Measurements from ENCODE around the gene POLR3K. TPM values are rescaled to one million over a fixed set of nuclear protein-coding genes. Genes with fewer than 3 reads are reported as not detected.

The POLR3K gene
- total RNA-seq, 1 experiment from 2014 or later, result 53.6 TPM

GRCh38 chr16:92431-93339, 39.3 kb upstream of the POLR3K start:
- H3K56ac ChIP-seq (ENCODE audit: insufficient read length, low read depth, low read length), result no peak overlapping the region
- no peak overlapping the region for H3K4ac ChIP-seq (ENCODE audit: low read depth, low read length)
- no peak overlapping the region for H4K5ac ChIP-seq (ENCODE audit: insufficient read length, low read depth, low read length)
- no peak overlapping the region for H3K18ac ChIP-seq (ENCODE audit: insufficient read length, low read depth, low read length)
- no peaks in the 10 kb centered on the region for H3K9me3 ChIP-seq (ENCODE audit: control insufficient read depth, low read depth, low read length)
- no peak overlapping the region for H2BK5ac ChIP-seq (ENCODE audit: insufficient read length, low read length)
- no peak overlapping the region for H3K23ac ChIP-seq (ENCODE audit: insufficient read length, low read depth, low read length)
- no peak overlapping the region for H3K14ac ChIP-seq (ENCODE audit: insufficient read depth, low read length)
- H2BK12ac ChIP-seq (ENCODE audit: insufficient read length, low read depth, low read length), result no peak overlapping the region
- no peaks in the 10 kb centered on the region for H3K27me3 ChIP-seq (ENCODE audit: insufficient read depth, low read length)
- no CpG with 5 or more reads among the region's 15 CpGs for WGBS (ENCODE audit: extremely low coverage, insufficient read length, low lambda C conversion rate)
- H3K79me2 ChIP-seq (ENCODE audit: insufficient read depth, low read length), result no peaks in the 10 kb centered on the region
- no peak overlapping the region for H2BK20ac ChIP-seq (ENCODE audit: low read depth, low read length, poor library complexity, severe bottlenecking)
- Mint-ChIP-seq H3K27me3 (ENCODE audit: low read depth) (no peaks in the 10 kb centered on the region), H3K36me3 (ENCODE audit: insufficient read depth in 1 of 3, low read depth in 3 of 3) (peaks cover 0 to 34% (median 19%) of the 10 kb centered on the region in 3 experiments), H3K4me1 (peaks cover 0 to 2% of the 10 kb centered on the region in 2 experiments; a peak in 1 of 4 replicates), H3K4me3 (no peak overlapping the region), H3K9me3 (no peaks in the 10 kb centered on the region; a peak in 1 of 5 replicates), H3K27ac (peak overlapping the region in 2 of 3 experiments; percentile 49 to 79; a peak in 4 of 7 replicates)
- no peak for DNase-seq
- no peak overlapping the region for H2AK5ac ChIP-seq (ENCODE audit: insufficient read length, low read length)
- no peak overlapping the region for H2AFZ ChIP-seq (ENCODE audit: low read length)
- no peaks in the 10 kb centered on the region for H3K23me2 ChIP-seq (ENCODE audit: insufficient read length, low read depth, low read length, poor library complexity, severe bottlenecking)
- H4K20me1 ChIP-seq (ENCODE audit: control insufficient read depth, insufficient read depth, insufficient read length), result no peaks in the 10 kb centered on the region
- no peaks in the 10 kb centered on the region for H3K4me1 ChIP-seq (ENCODE audit: insufficient read depth, low read length)
- no peak overlapping the region for H4K8ac ChIP-seq (replicated peaks; ENCODE audit: insufficient read length, low read depth, low read length)
- H3K4me2 ChIP-seq (ENCODE audit: insufficient read depth, insufficient read length, low read length), result no peak overlapping the region
- H2BK15ac ChIP-seq (ENCODE audit: low read depth, low read length), result no peak overlapping the region
- no peak overlapping the region for H3K9ac ChIP-seq (ENCODE audit: extremely low read depth, insufficient read length, low read length)
- no peak overlapping the region for H2BK120ac ChIP-seq (ENCODE audit: low read depth, low read length, poor library complexity, severe bottlenecking)
- H4K91ac ChIP-seq (ENCODE audit: insufficient read length, low read depth, low read length), result no peak overlapping the region
- no peak for TF ChIP-seq CTCF (conservative IDR thresholded peaks at IDR 0.05)
- H3T11ph ChIP-seq (ENCODE audit: low read length), result no peak overlapping the region
- H3K27ac ChIP-seq (ENCODE audit: insufficient read length, low read depth, low read length), result no peak overlapping the region
- H3K79me1 ChIP-seq (ENCODE audit: insufficient read depth, low read depth, low read length, poor library complexity, severe bottlenecking), result no peaks in the 10 kb centered on the region

Data from H9 (cell line).